Ascending aorta (tissue), 2 donors: ENCODE results near the gene TERF2IP. TPM values are rescaled to one million over a fixed set of nuclear protein-coding genes. Genes with fewer than 3 reads are reported as not detected.

Experiments used
- DNase-seq, 2 donors: peaks; one replicate each; pipeline ENCODE4 v3.0.0-alpha.2; 2019; ENCODE audit warnings: low spot score in 2 of 2
- H3K27ac ChIP-seq, 2 donors: fragments of 200-600 bp; sonication (generic); one replicate each; pipeline ENCODE4 v1.5.1; 2016 to 2017; ENCODE audit warnings: mild to moderate bottlenecking in 1 of 2
- H3K27me3 ChIP-seq: fragments of 200-600 bp; sonication (generic); one replicate; pipeline ENCODE4 v1.5.1; 2017
- H3K36me3 ChIP-seq, 2 donors: fragments of 200-600 bp; sonication (generic); one replicate each; pipeline ENCODE4 v1.5.1; 2016
- H3K4me1 ChIP-seq, 2 donors: fragments of 200-600 bp; sonication (generic); one replicate each; pipeline ENCODE4 v1.5.1; 2016 to 2017; ENCODE audit warnings: mild to moderate bottlenecking in 1 of 2
- H3K4me3 ChIP-seq, 2 donors: fragments of 200-600 bp; sonication (generic); one replicate each; pipeline ENCODE4 v1.5.1; 2016 to 2017; ENCODE audit warnings: mild to moderate bottlenecking in 1 of 2
- H3K9me3 ChIP-seq, 2 donors: fragments of 200-600 bp; sonication (generic); one replicate each; pipeline ENCODE4 v1.5.1; 2016
- intact Hi-C: fragments of 100-400 bp; cut with DNase I; formaldehyde crosslinking; loops from one replicate; pipeline ENCODE4 v1.15.1; 2023
- total RNA-seq: library from RNA; depleted of rRNA; stranded (reverse); fragments of >200 nt; gene quantifications from one replicate; pipeline ENCODE4 v1.1.0, GENCODE V29; 2016
- TF ChIP-seq, protein P1 (sequence below), 3 experiments: fragments of 200-600 bp in 2 of 3; fragments of 450-650 bp in 1 of 3; sonication (generic) in 2 of 3; IDR thresholded peaks; one replicate each; pipeline ENCODE4 v1.5.1; 2016 to 2019; ENCODE audit warnings: antibody characterized with exemption in 3 of 3, mild to moderate bottlenecking in 1 of 3, moderate library complexity in 1 of 3

Gene TERF2IP
- total RNA-seq, 1 donor from 2014 or later, result 41.0 TPM

DNA sequence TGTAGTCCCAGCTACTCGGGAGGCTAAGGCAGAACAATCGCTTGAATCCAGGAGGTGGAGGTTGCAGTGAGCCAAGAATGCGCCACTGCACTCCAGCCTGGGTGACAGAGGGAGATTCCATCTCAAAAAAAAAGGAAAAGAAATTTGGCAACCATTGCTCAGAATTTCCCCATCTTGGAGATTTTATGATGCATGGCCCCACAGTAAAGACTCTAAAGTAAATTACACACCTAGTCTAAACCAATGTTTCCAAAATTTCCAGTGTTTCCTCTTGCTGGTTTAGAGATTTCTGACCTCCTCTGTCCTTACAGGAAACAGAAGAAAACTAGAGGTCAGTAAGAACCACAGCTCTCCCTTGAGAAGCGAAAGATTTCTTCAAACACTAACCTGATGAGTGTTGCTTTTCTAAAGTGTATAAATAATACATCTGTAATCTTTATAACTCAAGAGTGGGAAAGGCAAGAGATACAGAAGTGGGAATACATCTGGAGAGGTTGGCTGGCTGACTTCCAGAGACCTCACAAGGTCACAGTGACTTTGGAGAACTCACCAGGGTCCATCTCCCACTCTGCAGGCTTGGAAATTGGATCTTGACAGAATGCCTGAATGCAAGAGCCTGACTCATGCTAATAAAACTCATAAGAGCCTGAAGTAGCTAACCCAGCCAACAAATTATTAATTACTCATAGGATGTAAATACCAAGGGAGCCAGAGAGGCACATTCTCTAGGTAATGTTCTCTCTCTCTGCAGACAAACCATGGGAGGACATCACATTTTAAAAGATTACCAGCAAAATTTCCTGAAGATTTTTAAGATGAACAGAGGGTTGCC lies 33.3 kb upstream of the TERF2IP start:
- TF ChIP-seq, protein P1, sequence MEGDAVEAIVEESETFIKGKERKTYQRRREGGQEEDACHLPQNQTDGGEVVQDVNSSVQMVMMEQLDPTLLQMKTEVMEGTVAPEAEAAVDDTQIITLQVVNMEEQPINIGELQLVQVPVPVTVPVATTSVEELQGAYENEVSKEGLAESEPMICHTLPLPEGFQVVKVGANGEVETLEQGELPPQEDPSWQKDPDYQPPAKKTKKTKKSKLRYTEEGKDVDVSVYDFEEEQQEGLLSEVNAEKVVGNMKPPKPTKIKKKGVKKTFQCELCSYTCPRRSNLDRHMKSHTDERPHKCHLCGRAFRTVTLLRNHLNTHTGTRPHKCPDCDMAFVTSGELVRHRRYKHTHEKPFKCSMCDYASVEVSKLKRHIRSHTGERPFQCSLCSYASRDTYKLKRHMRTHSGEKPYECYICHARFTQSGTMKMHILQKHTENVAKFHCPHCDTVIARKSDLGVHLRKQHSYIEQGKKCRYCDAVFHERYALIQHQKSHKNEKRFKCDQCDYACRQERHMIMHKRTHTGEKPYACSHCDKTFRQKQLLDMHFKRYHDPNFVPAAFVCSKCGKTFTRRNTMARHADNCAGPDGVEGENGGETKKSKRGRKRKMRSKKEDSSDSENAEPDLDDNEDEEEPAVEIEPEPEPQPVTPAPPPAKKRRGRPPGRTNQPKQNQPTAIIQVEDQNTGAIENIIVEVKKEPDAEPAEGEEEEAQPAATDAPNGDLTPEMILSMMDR (IDR thresholded peaks at IDR 0.05), result no peak
- Histone ChIP-seq H3K36me3 (peaks cover 60 to 93% of the 10 kb centered on the region in 2 donors), H3K27me3 (no peaks in the 10 kb centered on the region), H3K4me1 (no peaks in the 10 kb centered on the region), H3K27ac (no peak overlapping the region), H3K4me3 (no peak overlapping the region), H3K9me3 (no peaks in the 10 kb centered on the region)
- intact Hi-C loops, result no loop called here
- DNase-seq, result no peak

DNA sequence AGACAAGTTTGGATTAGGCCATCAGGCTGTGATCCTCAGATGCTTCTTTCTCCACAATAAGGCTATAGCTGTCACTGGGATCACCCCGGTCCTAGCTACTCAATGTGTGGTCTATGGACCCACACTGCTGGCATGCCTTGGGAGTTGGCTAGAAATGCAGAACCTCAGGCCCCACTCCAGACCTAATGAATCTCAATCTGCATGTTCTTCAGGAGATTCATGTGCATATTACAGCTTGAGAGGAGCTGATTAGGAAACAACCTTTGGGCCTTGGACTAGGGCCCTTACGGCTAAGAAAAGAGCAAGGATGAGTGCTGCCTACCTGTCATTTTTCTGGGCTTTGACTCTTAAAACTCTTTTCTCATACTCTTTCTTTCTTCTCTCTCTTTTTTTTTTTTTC lies 32.0 kb upstream of the TERF2IP start:
- Histone ChIP-seq H3K27me3 (no peaks in the 10 kb centered on the region), H3K9me3 (no peaks in the 10 kb centered on the region), H3K4me1 (peaks cover 0 to 3% of the 10 kb centered on the region in 2 donors), H3K36me3 (peaks cover 62 to 88% of the 10 kb centered on the region in 2 donors), H3K4me3 (no peak overlapping the region), H3K27ac (no peak overlapping the region)
- intact Hi-C loops, result no loop called here
- TF ChIP-seq, protein P1 (IDR thresholded peaks at IDR 0.05), result no peak
- DNase-seq, result no peak

DNA sequence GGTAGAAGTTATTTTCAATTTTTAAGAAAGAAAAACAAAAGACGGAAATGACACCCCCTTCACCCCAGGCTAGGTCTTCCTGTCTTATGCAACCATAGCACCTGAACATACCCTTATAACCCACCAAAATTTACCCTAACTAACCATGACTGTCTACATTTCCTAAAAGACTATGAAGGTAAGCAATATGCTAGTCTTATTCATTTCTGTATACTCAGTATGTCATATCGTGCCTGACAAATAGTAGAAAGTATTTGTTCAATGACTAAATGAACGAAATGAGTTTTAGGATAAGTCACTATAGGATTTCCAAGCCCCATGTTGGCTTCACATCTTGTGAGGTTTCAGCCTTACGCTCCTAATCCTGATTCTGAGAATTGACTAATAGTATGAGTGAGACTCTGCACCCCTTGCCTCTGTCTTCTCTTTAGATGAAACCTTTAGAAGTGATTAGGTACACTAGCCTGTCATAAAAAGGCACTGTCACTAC lies 31.0 kb upstream of the TERF2IP start:
- Histone ChIP-seq H3K27ac (no peak overlapping the region), H3K4me3 (no peak overlapping the region), H3K36me3 (peaks cover 62 to 79% of the 10 kb centered on the region in 2 donors), H3K9me3 (no peaks in the 10 kb centered on the region), H3K27me3 (no peaks in the 10 kb centered on the region), H3K4me1 (peaks cover 0 to 13% of the 10 kb centered on the region in 2 donors)
- no peak for DNase-seq
- TF ChIP-seq, protein P1 (IDR thresholded peaks at IDR 0.05), result no peak
- intact Hi-C loops, result no loop called here

DNA sequence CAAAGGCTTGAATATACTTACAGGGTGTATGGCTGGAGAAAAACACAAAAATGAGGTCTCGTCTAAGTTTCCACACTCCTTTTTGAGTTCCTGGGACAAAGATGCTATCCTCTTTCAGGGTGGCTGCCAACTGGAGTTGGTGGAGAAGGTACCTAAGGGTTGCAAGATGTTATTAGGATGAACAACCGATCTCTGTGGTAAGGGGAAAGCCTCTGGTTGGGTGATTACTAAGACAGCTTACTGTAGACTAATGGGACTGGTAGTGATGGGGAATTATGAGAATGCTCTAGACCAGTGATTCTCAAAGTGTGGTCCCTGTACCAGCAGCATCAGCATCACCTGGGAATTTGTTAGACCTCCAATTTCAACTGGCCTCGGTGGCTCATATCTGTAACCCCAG lies 30.5 kb upstream of the TERF2IP start:
- TF ChIP-seq, protein P1 (IDR thresholded peaks at IDR 0.05), result no peak
- H3K9me3 ChIP-seq, result no peaks in the 10 kb centered on the region
- no peak overlapping the region for H3K27ac ChIP-seq
- intact Hi-C loops, result no loop called here
- H3K27me3 ChIP-seq, result no peaks in the 10 kb centered on the region
- H3K4me1 ChIP-seq, result peaks cover 0 to 18% of the 10 kb centered on the region in 2 donors
- peaks cover 59 to 73% of the 10 kb centered on the region in 2 donors for H3K36me3 ChIP-seq
- no peak for DNase-seq
- H3K4me3 ChIP-seq, result no peak overlapping the region

DNA sequence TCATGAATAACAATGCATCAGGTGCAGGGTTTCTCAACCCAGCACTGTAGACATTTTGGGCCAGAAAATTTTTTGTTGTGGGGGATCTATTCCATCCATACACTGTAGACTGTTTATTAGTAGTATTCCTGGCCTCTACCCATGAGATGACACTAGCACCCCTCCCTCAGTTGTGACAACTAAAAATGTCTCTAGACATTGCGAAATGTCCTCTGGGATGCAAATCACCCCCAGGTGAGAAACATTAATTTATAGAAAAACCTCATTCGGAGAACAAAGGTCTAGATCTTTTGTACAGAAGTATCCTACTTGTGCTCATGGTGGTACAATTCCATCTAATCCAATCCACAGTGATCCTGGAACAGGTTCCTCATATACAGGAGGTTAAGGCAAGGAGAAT lies 28.8 kb upstream of the TERF2IP start:
- intact Hi-C loops, result no loop called here
- Histone ChIP-seq H3K4me1 (peaks cover 0 to 26% of the 10 kb centered on the region in 2 donors), H3K36me3 (peaks cover 43 to 57% of the 10 kb centered on the region in 2 donors)

More for the DNA sequence above, 28.8 kb upstream of the TERF2IP start:
- H3K4me3 ChIP-seq, result no peak overlapping the region
- H3K9me3 ChIP-seq, result no peaks in the 10 kb centered on the region
- no peak for DNase-seq
- TF ChIP-seq, protein P1 (IDR thresholded peaks at IDR 0.05), result no peak
- H3K27ac ChIP-seq, result no peak overlapping the region
- no peaks in the 10 kb centered on the region for H3K27me3 ChIP-seq
